Brain microvascular endothelial cell (primary cell): Measurements from ENCODE around the gene FAAP24.
"Not testable (repeated sequence)": the region's sequence is repeated elsewhere in the genome, so short reads cannot be mapped to it uniquely, and the experiment has no call there.

Experiments used
- DNase-seq: peaks from one replicate; pipeline ENCODE4 v3.0.0-alpha.2; 2020
- H3K27ac ChIP-seq: fragments of 250-450 bp; sonication (Bioruptor Pico); 2 replicates; pipeline ENCODE4 v1.5.1; 2020; ENCODE audit warnings: mild to moderate bottlenecking, moderate library complexity
- H3K27me3 ChIP-seq: fragments of 250-450 bp; sonication (Bioruptor Pico); replicated peaks from 2 replicates; pipeline ENCODE4 v1.5.1; 2020; ENCODE audit warnings: mild to moderate bottlenecking
- H3K36me3 ChIP-seq: fragments of 250-450 bp; sonication (Bioruptor Pico); replicated peaks from 2 replicates; pipeline ENCODE4 v1.5.1; 2020; ENCODE audit warnings: mild to moderate bottlenecking
- H3K4me3 ChIP-seq: 2 replicates; pipeline ENCODE4 v1.5.1; 2011; ENCODE audit warnings: low read depth, mild to moderate bottlenecking, control low read depth, low read length, moderate library complexity
- in situ Hi-C: cut with HindIII; loops from 2 replicates; pipeline ENCODE4 v1.10.0; 2017; ENCODE audit warnings: low sequenced_read_pairs, low pct_ligation_motif_present
- TF ChIP-seq, protein P1 (sequence below): IDR thresholded peaks from 2 replicates; pipeline ENCODE4 v1.5.1; 2011; ENCODE audit warnings: low read depth, mild to moderate bottlenecking, moderate library complexity, low read length, control low read depth, inconsistent platforms; ENCODE audit errors: missing control alignments

FAAP24 gene

DNA sequence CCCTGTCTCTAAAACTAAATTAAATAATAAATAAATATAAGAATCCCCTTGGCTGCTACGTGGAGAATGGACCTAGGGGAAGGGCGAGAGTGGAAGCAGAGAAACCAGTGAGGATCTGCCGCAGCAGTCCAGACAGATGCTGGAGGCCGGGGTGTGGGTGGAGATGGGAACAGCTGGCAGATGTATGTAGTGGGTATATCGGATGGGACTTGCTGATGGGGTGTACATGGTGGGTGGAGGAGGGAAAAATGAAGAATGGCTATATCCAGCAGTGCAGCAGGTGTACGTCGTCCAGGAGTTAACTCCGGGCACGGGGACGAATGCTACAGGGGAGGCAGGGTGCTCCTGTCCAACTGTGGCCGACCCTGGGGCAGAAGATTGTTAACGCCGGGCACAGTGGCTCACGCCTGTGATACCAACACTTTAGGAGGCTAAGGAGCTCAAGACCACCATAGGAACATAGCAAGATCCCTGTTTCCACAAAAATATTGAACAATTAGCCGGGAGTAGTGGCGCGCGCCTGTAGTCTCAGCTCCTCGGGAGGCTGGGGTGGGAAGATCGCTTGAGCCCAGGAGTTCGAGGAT is 938 bp upstream of the FAAP24 start:
- TF ChIP-seq, protein P1, sequence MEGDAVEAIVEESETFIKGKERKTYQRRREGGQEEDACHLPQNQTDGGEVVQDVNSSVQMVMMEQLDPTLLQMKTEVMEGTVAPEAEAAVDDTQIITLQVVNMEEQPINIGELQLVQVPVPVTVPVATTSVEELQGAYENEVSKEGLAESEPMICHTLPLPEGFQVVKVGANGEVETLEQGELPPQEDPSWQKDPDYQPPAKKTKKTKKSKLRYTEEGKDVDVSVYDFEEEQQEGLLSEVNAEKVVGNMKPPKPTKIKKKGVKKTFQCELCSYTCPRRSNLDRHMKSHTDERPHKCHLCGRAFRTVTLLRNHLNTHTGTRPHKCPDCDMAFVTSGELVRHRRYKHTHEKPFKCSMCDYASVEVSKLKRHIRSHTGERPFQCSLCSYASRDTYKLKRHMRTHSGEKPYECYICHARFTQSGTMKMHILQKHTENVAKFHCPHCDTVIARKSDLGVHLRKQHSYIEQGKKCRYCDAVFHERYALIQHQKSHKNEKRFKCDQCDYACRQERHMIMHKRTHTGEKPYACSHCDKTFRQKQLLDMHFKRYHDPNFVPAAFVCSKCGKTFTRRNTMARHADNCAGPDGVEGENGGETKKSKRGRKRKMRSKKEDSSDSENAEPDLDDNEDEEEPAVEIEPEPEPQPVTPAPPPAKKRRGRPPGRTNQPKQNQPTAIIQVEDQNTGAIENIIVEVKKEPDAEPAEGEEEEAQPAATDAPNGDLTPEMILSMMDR: no peak
- H3K36me3 ChIP-seq: peaks cover 2% of the 10 kb centered on the region
- no peak overlapping the region for H3K27ac ChIP-seq
- in situ Hi-C loops: no loop called here
- H3K27me3 ChIP-seq: no peaks in the 10 kb centered on the region
- peak overlapping the region; percentile 89 for H3K4me3 ChIP-seq
- DNase-seq: no peak

DNA sequence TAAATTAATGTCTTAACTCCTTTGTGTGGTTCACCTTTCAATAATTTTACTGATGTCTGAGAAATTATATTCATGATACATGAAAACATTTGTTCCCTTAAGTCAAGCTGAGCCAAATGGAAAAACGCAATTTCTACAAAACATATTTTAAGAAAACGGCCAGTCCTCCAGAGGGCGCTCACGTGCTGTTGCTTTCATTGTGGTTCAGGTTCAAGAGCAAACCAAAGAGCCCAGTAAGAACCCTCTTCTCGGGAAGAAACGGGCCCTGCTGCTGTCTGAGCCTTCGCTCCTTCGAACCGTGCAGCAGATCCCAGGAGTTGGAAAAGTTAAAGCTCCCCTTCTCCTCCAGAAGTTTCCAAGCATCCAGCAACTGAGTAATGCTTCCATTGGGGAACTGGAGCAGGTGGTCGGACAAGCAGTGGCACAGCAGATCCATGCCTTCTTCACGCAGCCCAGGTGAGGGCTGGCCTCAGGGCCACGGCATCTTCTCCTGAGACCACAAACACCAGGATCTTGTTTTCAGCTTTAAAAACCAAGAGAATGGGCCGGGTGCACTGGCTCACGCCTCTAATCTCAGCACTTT is 4.3 kb downstream of the FAAP24 start:
- TF ChIP-seq, protein P1: peak; percentile 87
- Histone ChIP-seq H3K27me3 (no peaks in the 10 kb centered on the region), H3K4me3 (no peak overlapping the region), H3K36me3 (no peaks in the 10 kb centered on the region), H3K27ac (no peak overlapping the region)
- peak; percentile 73 for DNase-seq
- in situ Hi-C loops: no loop called here

DNA sequence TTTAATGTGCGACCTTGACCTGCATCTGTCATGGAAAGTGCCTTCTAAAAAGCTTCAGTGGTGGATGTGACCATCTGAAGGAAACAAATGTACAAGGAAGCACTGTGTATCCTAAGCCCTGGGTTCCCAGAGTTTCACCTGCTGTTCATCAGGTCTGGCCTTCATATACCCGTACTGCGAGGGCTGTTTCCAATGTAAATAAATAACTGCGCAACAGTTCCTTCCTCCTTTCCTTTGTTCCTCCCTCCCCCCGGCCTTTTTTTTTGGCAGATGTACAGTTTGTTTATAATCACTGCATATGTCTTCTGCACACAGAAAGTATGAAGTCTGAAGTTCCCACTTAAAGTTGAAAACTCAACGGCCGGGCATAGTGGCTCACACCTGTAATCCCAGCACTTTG is 5.2 kb downstream of the FAAP24 start:
- in situ Hi-C loops: no loop called here
- no peak for DNase-seq
- no peak overlapping the region for H3K4me3 ChIP-seq

DNA sequence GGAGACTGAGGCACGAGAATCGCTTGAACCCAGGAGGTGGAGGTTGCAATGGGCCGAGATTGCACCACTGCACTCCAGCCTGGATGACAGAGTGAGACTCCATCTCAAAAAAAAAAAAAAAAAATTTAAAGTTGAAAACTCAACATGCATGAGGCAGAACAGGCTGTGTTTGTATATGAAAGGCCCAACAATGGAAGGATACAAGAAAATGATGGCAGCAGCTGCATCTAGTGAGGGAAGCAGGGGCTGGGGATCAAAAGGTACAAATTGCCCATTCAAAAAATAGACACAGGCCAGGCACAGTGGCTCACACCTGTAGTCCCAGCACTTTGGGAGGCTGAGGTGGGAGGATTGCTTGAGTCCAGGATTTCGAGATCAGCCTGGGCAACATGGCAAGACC is 5.8 kb downstream of the FAAP24 start:
- H3K36me3 ChIP-seq, H3K4me3 ChIP-seq, H3K27me3 ChIP-seq, in situ Hi-C loops, DNase-seq, H3K27ac ChIP-seq: not testable (repeated sequence)

More for the DNA sequence above, 5.2 kb downstream of the FAAP24 start:
- TF ChIP-seq, protein P1: no peak
- Histone ChIP-seq H3K36me3 (no peaks in the 10 kb centered on the region), H3K27ac (no peak overlapping the region), H3K27me3 (no peaks in the 10 kb centered on the region)

DNA sequence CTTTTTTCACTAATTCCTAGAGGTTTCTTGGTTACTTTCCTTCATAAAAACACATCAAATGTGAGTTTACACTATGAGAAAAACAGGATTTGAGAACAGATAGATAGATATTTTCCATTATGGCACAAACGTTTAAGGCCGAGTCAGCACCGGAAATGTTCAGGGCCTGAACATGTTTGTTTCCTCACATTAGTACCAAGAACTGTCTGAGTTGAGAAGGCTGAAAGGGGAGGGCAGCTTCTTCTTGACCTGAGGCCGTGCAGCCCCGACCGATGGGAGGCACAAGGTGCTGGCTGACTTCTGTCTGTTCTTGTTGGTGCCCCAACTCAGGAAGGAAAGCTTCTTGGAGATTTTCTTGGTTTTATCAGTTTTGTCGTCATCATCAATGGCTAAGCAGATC is 7.8 kb downstream of the FAAP24 start:
- DNase-seq, H3K27ac ChIP-seq, in situ Hi-C loops, H3K4me3 ChIP-seq, H3K36me3 ChIP-seq, H3K27me3 ChIP-seq: not testable (repeated sequence)

DNA sequence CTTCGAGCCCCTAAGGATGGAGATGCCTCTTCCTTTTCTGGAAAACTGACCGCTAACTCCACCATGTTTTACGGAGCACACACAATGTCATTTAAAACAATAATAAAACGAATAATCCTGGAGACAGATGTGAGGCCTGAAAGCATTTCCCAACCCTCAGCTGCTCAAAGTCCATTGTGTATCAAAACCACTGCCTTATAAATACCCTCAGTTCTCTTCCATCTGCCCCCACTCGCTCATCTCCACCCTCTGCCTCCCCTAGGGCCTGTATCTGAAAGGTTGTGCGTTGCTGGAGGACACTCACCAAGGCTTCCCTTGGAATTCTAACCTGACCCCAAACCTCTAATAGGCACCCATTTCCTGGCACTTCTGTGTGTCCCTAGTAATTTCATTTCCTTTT is 10.4 kb downstream of the FAAP24 start:
- H3K27me3 ChIP-seq, in situ Hi-C loops, DNase-seq, H3K27ac ChIP-seq, H3K4me3 ChIP-seq, H3K36me3 ChIP-seq: not testable (repeated sequence)

DNA sequence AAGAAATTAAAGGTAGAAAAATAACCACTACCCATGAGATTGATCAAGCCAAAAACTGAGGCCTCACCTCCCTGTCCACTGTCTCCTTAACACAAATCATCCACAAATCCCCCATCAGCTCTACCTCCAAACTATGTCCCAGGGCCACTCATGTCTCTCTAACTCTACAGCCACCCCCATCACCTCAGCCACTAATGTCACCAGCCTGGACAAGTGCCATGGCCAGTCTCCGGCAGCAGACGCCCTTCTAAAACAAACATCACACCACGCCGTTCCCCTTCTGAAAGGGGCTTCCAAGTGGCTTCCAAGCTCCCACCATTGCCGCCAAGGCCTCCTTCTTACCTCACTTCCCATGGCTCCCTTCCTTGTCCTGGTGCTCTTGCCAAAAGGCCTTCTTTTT is 16.2 kb downstream of the FAAP24 start:
- in situ Hi-C loops, H3K36me3 ChIP-seq, DNase-seq, H3K27ac ChIP-seq, H3K4me3 ChIP-seq, H3K27me3 ChIP-seq: not testable (repeated sequence)

DNA sequence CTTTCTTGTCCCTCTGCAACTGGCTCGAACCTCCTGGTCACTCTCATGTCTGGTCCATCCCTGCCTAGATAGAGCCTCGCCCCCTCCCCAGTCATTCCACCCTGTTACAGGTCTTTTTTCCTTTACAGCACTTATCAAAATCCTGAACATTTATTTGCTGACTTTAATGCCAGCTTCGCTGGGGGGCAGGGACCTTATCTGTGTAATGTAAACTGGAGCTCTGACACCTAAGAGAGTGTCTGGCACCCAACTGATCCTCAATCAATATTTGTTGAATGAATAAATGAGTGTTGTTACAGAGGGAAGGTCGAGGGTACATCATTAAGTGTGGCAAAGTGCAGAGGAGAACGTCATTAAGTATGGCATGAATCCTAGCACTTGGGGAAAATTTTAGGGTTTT is 16.7 kb downstream of the FAAP24 start:
- no peaks in the 10 kb centered on the region for H3K36me3 ChIP-seq
- TF ChIP-seq, protein P1: no peak
- no peaks in the 10 kb centered on the region for H3K27me3 ChIP-seq
- H3K27ac ChIP-seq: no peak overlapping the region
- in situ Hi-C loops: no loop called here
- no peak overlapping the region for H3K4me3 ChIP-seq
- no peak for DNase-seq

DNA sequence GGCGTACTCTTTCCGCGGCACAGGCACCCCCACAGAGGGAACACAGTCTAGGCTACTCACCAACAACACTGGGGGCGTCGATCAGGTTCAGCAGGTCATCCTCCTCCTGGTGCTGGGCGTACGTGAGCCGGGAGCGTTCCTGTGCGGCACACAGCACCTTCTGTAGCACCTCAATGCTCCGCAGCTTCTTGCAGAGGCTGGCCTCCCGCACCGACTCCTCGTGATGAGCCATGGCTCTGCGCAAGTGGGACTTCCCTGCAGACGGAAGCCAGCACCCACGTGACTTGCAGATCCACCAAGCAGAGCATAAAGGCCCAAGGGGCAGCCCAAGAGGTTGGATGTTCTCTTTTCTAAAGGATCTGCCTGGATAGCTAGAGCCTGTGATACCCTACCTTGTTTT is 23.9 kb downstream of the FAAP24 start:
- DNase-seq, in situ Hi-C loops, H3K36me3 ChIP-seq, H3K27me3 ChIP-seq, H3K27ac ChIP-seq, H3K4me3 ChIP-seq: not testable (repeated sequence)

DNA sequence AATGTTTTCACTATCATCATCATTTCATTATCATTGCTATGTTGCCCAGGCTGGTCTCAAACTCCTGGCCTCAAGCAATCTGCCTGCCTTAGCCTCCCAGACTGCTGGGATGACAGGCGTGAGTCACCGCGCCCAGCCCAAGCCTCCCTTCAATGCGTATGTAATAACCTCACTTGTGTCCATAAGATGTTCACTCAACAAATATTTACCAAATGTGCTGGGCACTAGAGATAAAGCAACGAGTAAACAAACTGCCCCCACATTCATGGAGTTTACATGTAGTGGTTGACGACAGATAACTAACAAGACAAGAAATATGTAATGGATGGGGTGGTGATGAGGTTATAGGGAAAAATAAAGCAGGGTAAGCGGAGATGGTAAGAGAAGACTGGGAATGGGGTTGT is 25.0 kb downstream of the FAAP24 start:
- in situ Hi-C loops, H3K27ac ChIP-seq, H3K27me3 ChIP-seq, H3K36me3 ChIP-seq, H3K4me3 ChIP-seq: not testable (repeated sequence)
- peak; percentile 1 for DNase-seq
